ENCODE data around the gene APOM. TPM values are rescaled to one million over a fixed set of nuclear protein-coding genes. Genes with fewer than 3 reads are reported as not detected.
A peak's percentile ranks its signal among the peaks of the same experiment; 100 is the strongest.

APOM gene
- total RNA-seq, 2 experiments from 2014 or later: 3.9 to 4.5 TPM

DNA sequence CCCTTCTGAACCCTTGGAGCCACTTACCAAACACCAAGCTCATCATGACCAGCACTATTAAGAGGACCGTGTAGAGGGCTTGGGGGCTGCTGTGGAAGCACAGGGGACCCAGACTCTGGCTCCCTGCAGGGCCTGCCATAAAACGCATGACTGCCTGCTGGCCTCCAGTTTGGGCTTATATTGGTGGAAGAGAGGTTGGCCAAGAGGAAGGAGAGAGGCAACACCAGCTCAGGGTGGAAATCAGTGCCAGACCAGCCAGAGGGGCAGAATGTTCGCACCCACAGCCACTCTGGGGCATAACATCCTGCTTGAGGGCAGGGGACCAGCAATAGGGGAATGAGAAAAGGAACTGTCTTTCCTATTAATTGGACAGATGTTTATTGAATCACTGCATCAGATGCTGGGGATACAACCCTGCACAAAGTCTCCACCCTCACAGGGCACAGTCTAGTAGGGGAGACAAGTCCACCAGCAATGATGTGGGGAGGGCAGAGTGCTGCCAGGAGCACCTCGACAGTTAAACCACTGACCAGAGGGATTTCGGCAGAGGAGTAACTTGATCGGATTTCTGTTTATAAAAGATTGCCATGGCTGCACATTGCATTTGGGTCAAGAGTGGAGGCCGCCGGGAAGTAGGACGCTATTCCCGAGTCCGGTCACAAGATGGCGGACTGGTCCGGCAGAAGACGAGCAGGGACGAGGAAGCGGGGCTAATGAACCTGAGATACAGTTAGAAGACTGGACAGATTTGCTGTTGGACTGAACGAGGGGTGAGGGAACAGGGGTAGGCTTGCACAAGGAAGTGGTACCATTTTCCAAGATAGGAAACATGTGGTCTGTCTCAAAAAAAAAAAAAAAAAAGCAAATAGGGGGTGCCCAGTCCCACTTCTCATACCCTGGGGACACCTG, 24.8 kb downstream of the APOM start, which contains the start of gene LY6G5C:
Gene LY6G5C (minus strand): TSS at position 842 of the 909 bp plus-strand sequence. CDS start 694 bp downstream, at position 148.
- DNase-seq: peak; percentile 66
- Mint-ChIP-seq H3K4me1 (peaks cover 40% of the 10 kb centered on the region), H3K27ac (peak within 1 kb of the TSS; percentile 62), H3K9me3 (no peaks in the 10 kb centered on the region), H3K36me3 (ENCODE audit: low read depth) (no peaks in the 10 kb centered on the region), H3K27me3 (no peaks in the 10 kb centered on the region), H3K4me3 (peak within 1 kb of the TSS; percentile 72)
- CTCF ChIA-PET: interaction anchor here (0.6 to 1.8 kb wide), 12 partner anchors 10 to 424 kb away, joined by 3 to 8 read pairs (median 3); partner anchors contain the start of genes DDAH2 and NFKBIL1
- POLR2A ChIA-PET: no interaction called here

DNA sequence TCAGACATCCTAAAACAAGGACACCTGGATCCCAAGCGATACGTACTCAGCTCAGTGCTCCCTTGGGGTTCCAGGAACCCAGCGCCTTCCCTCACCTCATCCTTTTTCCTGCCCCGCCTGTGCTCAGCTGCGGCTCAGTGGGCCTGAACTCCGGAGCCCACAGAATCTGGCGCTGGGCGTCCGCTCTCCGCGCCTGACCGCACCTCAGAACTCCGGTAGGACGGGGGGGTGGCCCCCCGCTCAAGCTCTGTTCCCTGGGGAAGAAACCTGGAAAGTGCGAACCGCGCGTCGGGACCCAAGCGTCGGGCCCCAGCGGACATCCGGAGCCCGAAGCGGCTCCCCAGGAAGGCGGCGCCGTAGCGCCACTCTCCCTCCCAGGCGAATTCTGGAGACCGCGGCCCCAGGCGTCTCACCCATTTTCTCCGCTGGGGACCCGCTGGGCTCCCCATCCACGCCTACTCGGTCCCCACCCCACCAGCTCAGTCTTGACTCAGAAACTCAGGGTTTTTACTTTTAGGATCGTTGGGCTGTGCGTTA, 25.5 kb downstream of the APOM start:
- POLR2A ChIA-PET: no interaction called here
- CTCF ChIA-PET: interaction anchor here (0.6 to 1.8 kb wide), 10 partner anchors 10 to 423 kb away, joined by 3 to 8 read pairs (median 3); partner anchors contain the start of gene DDAH2
- H3K9me3 Mint-ChIP-seq: no peaks in the 10 kb centered on the region
- H3K4me3 Mint-ChIP-seq: peak overlapping the region; percentile 72
- peaks cover 40% of the 10 kb centered on the region for H3K4me1 Mint-ChIP-seq
- H3K36me3 Mint-ChIP-seq (ENCODE audit: low read depth): peaks cover 6% of the 10 kb centered on the region
- no peaks in the 10 kb centered on the region for H3K27me3 Mint-ChIP-seq
- peak overlapping the region; percentile 62 for H3K27ac Mint-ChIP-seq
- peak; percentile 41 for DNase-seq

DNA sequence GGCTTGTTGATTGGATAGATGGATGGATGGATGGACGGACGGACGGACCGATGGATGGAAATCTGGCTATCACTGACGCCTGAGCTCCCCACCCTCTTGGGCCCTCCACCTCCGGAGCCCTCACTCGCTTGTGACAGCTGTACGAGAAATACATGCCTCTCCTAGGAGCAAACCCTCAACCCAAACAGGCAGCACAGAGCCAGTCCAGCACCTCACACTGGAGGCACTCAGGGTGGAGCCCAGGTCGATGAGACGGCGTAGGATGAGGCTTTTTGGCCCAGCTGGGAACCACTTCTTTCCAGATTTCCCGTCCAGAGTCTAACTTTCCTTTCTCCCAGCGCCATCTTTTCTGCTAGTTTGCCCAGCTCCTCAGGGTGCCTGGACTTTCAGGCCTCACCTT, 27.9 kb downstream of the APOM start:
- no peak overlapping the region for H3K27ac Mint-ChIP-seq

DNA sequence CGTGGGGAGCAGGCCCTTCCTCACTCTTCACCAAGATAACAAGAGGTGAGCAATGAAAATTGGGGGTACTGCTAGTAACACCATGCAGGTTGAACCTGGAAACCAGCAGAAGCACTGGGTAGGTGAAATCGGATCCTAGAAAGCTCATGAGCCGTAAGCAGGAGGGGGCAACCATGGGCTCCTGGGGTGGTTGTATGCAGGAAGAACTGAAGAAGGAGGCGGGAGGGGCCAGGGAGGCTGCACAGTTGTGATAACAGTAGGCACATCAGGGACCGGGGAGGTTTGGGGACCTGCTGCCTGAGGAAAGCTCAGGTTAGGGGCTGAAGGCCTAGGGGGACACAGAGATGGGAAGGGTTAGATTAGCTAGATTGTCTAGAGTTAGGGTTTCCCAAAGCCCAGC, 30.8 kb downstream of the APOM start:
- POLR2A ChIA-PET: no interaction called here
- H3K4me3 Mint-ChIP-seq: no peak overlapping the region
- peaks cover 41% of the 10 kb centered on the region for H3K36me3 Mint-ChIP-seq (ENCODE audit: low read depth)
- CTCF ChIA-PET: interaction anchor here (0.5 kb wide), 1 partner anchor 179 kb away, joined by 3 read pairs; no protein-coding TSS in a partner anchor
- H3K27me3 Mint-ChIP-seq: no peaks in the 10 kb centered on the region
- H3K4me1 Mint-ChIP-seq: peaks cover 9% of the 10 kb centered on the region
- no peaks in the 10 kb centered on the region for H3K9me3 Mint-ChIP-seq
- H3K27ac Mint-ChIP-seq: no peak overlapping the region
- DNase-seq: no peak

More for the DNA sequence above, 27.9 kb downstream of the APOM start:
- Mint-ChIP-seq H3K4me1 (peaks cover 32% of the 10 kb centered on the region), H3K9me3 (no peaks in the 10 kb centered on the region), H3K36me3 (ENCODE audit: low read depth) (peaks cover 23% of the 10 kb centered on the region), H3K27me3 (no peaks in the 10 kb centered on the region), H3K4me3 (no peak overlapping the region)
- no peak for DNase-seq
- ChIA-PET CTCF (interaction anchor here (0.6 to 1.7 kb wide), 2 partner anchors 12 to 55 kb away, joined by 3 to 4 read pairs; no protein-coding TSS in a partner anchor), POLR2A (no interaction called here)

DNA sequence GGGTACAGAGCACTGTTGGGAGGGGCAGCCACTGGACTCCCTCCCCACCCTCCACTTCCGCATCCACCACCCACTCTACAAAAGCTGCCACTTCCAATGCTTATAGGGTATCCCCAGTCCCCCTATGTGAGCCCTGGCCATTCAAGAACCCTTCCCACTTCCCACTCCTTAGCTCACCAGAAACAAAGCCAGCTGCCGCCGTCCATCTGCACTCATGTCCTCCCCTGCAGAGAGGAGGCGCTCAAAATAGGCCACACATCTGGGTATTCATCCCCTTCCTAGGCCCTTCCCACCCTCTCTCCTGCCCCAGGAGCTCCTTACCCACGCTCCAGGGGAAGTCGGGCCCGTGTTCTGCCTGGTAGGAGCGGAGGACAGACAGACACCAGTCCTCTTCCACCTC, 31.6 kb downstream of the APOM start:
- CTCF ChIA-PET: interaction anchor here (0.5 to 1.2 kb wide), 4 partner anchors 9 to 178 kb away, joined by 3 read pairs; no protein-coding TSS in a partner anchor
- no peaks in the 10 kb centered on the region for H3K27me3 Mint-ChIP-seq
- H3K4me1 Mint-ChIP-seq: peaks cover under 1% of the 10 kb centered on the region
- H3K36me3 Mint-ChIP-seq (ENCODE audit: low read depth): peaks cover 43% of the 10 kb centered on the region
- no peak overlapping the region for H3K4me3 Mint-ChIP-seq
- H3K9me3 Mint-ChIP-seq: no peaks in the 10 kb centered on the region
- POLR2A ChIA-PET: no interaction called here
- H3K27ac Mint-ChIP-seq: no peak overlapping the region
- no peak for DNase-seq

DNA sequence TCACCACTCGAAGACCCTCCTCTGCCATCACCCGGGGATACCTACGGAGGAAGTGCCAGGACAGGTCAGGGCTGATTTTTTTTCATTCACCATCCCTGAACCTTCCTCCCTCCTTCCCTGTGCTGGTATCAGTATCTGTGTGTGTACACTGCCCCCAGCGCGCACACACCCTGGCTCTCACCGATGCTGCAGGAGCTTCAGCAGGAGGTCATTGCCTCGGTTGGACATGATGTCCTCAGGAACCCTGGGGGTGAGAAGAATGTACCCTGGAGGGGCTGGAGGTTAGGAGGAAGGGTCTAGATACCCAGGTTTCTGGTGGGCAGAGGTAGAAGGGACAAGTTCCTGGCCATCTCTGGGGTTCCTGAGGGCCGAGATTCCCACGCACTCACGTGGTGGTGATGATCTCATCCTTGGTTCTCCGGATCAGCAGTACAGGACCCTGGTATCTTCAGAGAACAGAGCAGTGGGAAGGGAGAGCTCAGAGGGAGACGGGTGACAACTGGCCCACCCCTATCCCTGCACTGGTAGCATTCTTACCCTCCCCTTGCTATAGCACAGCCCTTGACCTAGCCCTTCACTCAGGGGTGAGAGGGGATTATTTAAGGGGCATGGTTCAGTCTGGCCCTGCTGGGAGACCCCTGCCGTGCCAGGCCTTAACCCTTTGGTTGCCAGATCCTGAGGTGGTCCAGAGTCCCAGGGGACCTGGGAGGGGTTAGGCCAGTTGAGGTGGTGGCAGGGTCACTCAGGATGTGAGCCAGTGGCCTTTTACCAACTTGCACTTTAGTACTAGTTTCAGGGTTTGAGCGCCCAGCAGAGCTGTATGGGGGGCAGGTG, 32.4 kb downstream of the APOM start:
- Mint-ChIP-seq H3K4me3 (no peak overlapping the region), H3K27ac (no peak overlapping the region), H3K36me3 (ENCODE audit: low read depth) (peaks cover 49% of the 10 kb centered on the region), H3K27me3 (no peaks in the 10 kb centered on the region), H3K4me1 (no peaks in the 10 kb centered on the region), H3K9me3 (no peaks in the 10 kb centered on the region)
- ChIA-PET POLR2A (no interaction called here), CTCF (interaction anchor here (0.6 to 1.5 kb wide), 4 partner anchors 9 to 82 kb away, joined by 3 to 4 read pairs (median 3); no protein-coding TSS in a partner anchor)
- DNase-seq: no peak

DNA sequence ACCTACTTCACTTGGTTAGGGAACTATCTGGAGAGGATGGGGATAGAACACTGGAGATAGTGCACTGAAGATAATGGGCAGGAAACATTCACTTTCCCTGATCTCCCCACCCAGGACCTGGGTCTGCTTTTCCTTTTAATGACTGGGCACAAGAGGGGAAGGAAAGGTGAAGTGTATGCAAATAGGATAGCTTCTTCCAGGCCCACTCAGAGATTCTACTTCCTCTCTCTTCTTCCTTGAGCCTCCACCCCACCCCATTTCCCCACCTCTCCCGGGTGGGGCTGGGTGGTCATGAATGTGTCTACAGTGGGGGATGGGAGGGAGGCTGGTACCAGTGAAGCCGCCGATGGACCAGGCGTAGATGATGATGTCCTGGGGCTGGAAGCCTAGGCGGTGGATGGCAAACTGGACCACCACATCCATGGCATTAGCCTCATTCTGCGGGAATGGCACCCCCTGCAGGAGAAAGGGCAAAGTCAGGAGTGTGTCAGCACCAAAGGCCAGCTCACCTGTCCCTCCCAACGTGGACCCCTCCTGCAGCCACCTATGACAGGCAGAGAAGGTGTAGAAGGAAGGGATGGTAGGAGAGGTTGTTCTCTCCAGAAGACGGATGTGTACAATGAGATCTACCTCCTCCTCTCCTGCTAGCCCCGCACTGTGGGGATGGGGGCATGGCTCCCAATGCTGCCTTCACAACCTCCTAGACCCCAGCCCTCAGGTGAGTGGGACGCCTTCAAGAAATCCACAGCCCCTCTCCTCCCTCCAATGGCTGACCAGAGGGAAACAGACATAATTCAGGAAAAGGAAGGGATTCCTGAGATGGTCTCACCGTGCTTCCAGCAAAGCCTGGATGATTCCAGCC, 33.8 kb downstream of the APOM start:
- no peaks in the 10 kb centered on the region for H3K4me1 Mint-ChIP-seq
- peaks cover 55% of the 10 kb centered on the region for H3K36me3 Mint-ChIP-seq (ENCODE audit: low read depth)
- peak; percentile 14 for DNase-seq
- ChIA-PET CTCF (interaction anchor here (1.0 to 1.5 kb wide), 2 partner anchors 18 to 26 kb away, joined by 3 to 4 read pairs; partner anchors contain the start of gene LY6G6D), POLR2A (no interaction called here)
- no peaks in the 10 kb centered on the region for H3K27me3 Mint-ChIP-seq
- no peak overlapping the region for H3K4me3 Mint-ChIP-seq
- H3K9me3 Mint-ChIP-seq: no peaks in the 10 kb centered on the region
- H3K27ac Mint-ChIP-seq: no peak overlapping the region

DNA sequence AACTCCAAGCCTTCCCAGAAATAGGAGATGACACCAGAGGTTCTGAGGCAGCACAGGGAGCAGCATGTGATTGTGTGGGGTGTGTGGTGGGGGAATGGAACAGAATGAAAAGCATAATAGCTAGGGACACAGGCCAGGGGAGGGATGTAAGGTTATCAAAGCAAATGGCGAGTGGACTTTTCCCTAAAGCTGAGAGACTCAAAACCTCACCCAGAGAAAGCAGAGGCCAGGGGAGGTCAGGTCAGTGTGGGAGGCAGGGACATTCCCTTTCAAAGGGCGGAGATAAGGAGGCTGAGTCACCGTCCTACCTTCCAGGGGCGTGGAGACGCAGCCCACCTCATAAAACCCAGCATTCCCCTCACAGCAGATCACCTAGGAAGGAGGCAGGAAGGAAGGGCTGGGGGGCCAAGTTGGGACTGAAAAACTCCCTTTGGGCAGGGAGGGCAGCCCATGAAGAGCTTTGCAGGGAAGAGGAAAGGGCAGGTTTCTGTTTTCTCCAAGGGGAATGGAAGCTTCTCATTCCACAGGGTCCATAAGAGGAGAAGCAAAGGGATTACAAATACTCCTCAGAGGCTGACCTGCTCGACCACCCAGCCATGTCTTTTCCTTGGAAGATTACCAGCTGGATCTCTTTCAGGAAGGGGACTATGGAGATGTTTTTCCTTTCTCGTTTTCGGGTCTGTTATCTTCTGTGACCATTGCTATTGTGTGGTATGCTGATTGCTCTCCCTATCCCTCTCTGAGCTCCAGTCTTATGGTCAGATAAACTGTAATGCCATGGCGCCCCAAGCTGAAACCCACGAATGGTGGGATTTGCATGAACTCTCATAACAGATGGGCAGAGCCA, 34.8 kb downstream of the APOM start:
- H3K9me3 Mint-ChIP-seq: no peaks in the 10 kb centered on the region
- peak overlapping the region; percentile 2 for H3K27ac Mint-ChIP-seq
- H3K4me1 Mint-ChIP-seq: no peaks in the 10 kb centered on the region
- H3K27me3 Mint-ChIP-seq: no peaks in the 10 kb centered on the region
- peaks cover 59% of the 10 kb centered on the region for H3K36me3 Mint-ChIP-seq (ENCODE audit: low read depth)
- no peak for DNase-seq
- POLR2A ChIA-PET: no interaction called here
- CTCF ChIA-PET: interaction anchor here (0.5 to 1.7 kb wide), 4 partner anchors 10 to 150 kb away, joined by 3 to 4 read pairs (median 4); partner anchors contain the start of genes LY6G5C and LY6G6D
- no peak overlapping the region for H3K4me3 Mint-ChIP-seq

DNA sequence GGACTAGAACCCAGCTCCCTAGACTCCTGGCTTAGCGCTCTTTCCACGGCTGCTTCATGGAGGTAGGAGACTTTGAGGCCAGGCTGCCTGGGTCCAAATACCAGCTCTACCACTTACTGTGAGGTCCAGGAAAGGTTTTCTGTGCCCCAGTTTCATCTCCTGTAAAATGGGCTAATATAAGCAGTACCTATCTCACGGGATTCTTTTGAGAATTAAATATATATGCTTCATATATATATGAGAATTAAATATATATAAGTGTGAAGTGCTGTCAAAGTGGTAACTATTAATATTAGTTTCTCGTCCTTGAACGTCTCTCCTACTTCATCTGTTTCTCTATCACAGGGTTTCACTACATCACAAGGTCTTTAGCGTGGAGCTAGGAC, 35.4 kb downstream of the APOM start:
- Mint-ChIP-seq H3K4me3 (no peak overlapping the region), H3K36me3 (ENCODE audit: low read depth) (peaks cover 55% of the 10 kb centered on the region), H3K27ac (no peak overlapping the region), H3K27me3 (no peaks in the 10 kb centered on the region), H3K9me3 (no peaks in the 10 kb centered on the region), H3K4me1 (no peaks in the 10 kb centered on the region)
- POLR2A ChIA-PET: no interaction called here
- CTCF ChIA-PET: interaction anchor here (0.5 to 1.7 kb wide), 3 partner anchors 10 to 149 kb away, joined by 3 to 4 read pairs (median 4); partner anchors contain the start of gene LY6G5C
- no peak for DNase-seq

DNA sequence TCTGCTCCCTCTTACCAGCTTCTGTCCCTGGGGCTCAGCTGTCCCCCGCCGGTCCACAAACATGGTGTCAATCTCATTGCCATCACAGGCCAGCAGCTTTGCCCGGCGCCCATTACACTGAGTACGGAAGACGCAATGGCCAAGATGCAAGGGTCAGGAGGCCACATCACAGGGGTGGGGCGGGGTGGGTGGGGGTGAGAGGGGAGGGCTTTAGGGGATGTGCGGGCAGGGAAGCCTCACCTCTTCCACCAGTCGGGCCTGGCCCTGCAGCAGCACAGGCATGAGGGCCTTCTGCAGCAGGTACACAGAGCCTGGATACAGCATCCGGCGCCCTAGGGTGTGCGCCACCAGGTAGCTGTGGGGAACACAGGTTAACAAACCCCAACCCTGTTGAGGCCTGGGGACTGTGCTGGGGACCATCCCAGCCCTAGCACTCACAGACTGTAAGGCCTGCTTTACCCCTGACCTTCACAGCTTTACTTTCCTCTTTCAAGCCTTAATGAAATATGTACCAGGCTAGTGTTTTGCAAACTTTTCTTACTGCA, 35.9 kb downstream of the APOM start:
- Mint-ChIP-seq H3K36me3 (ENCODE audit: low read depth) (peaks cover 55% of the 10 kb centered on the region), H3K9me3 (no peaks in the 10 kb centered on the region), H3K27me3 (no peaks in the 10 kb centered on the region), H3K4me3 (no peak overlapping the region), H3K4me1 (no peaks in the 10 kb centered on the region), H3K27ac (no peak overlapping the region)
- DNase-seq: no peak
- POLR2A ChIA-PET: no interaction called here
- CTCF ChIA-PET: interaction anchor here (0.5 to 1.7 kb wide), 3 partner anchors 11 to 149 kb away, joined by 3 to 4 read pairs (median 4); partner anchors contain the start of genes C6orf47 and LY6G5C

DNA sequence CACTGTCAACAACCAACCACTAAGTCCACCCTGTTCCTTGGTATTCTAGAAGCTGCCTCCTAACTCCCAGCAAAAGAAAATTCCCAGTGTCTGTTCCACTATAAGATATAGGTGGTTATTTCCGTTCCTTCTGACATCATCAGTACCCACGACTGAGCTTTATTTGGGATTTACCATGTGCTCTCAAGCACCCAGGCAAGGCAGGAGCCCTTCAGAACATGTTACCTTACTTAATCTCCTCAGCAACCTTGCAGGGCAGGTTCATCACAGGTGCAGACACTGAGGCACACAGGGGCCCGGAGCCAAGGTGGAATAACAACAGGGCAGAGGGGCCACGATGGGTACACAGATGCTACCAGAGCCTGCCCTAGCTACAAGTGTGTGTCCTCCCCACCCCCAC, 36.7 kb downstream of the APOM start:
- POLR2A ChIA-PET: no interaction called here
- DNase-seq: no peak
- H3K4me3 Mint-ChIP-seq: no peak overlapping the region
- peaks cover 55% of the 10 kb centered on the region for H3K36me3 Mint-ChIP-seq (ENCODE audit: low read depth)
- CTCF ChIA-PET: interaction anchor here (1.3 to 1.6 kb wide), 2 partner anchors 19 to 31 kb away, joined by 3 read pairs; partner anchors contain the start of gene C6orf47
- H3K9me3 Mint-ChIP-seq: no peaks in the 10 kb centered on the region
- no peak overlapping the region for H3K27ac Mint-ChIP-seq
- H3K27me3 Mint-ChIP-seq: no peaks in the 10 kb centered on the region
- H3K4me1 Mint-ChIP-seq: peaks cover 3% of the 10 kb centered on the region
